ENCODE results near the gene HDAC5.
"Not testable (repeated sequence)": the region's sequence is repeated elsewhere in the genome, so short reads cannot be mapped to it uniquely, and the experiment has no call there.

Gene HDAC5

GRCh38 chr17:44074231-44074910 is 49.1 kb downstream of the HDAC5 start:
- no peak overlapping the region for H3K27ac ChIP-seq
- no peak for DNase-seq (ENCODE audit: low read depth, low spot score)

- DNase-seq (ENCODE audit: low read depth, low spot score): no peak
- peak overlapping the region; percentile 91 for H3K27ac ChIP-seq
These were observed 51.7 kb downstream of the HDAC5 start for GRCh38 chr17:44071772-44072171.

DNA sequence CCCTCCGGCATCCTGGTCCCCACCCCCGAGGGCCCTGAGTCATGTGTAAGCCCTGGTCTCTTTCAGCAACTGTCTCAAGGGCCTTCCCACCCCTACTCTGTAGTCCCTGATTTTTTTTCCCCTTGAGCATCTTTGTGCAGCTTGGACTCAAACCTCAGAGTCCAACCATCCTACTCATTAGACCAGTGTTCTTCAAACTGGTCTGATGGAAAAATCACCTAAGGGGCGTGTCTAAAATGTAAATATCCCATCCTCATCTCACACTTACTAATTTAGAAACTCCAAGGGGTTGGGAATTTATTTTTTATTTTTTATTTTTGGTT is 52.3 kb downstream of the HDAC5 start:
- peak overlapping the region; percentile 91 for H3K27ac ChIP-seq
- no peak for DNase-seq (ENCODE audit: low read depth, low spot score)

DNA sequence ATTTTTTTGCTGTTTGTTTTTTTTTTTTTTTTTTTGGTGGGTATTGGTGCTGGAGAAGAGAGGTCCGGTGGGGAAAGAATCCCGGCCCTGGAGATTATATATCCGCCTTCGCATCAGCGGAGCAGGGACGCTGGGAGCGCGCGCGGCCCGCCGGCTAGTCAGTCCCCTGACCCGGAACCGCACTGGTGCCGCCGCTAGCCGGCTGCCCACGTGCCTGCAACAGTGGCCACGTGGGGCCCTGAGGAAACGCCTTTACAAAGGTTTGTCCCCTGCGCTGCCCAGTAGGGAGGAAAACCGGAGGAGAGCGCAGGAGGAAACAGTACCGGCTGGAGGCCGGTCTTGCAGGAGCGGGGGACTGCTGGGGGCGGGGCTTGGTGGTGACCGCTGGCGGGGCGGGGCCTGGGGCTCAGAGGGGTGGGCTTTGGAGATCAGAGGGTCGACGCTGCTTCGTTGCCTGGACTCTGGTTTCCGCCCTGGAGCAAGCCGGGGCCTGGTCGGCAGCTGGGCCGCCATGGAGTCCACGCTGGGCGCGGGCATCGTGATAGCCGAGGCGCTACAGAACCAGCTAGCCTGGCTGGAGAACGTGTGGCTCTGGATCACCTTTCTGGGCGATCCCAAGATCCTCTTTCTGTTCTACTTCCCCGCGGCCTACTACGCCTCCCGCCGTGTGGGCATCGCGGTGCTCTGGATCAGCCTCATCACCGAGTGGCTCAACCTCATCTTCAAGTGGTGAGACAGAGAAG is 52.8 kb downstream of the HDAC5 start, which contains the start of gene G6PC3:
TSS of gene G6PC3 (plus strand) at position 281 of the 743 bp plus-strand sequence. CDS start at position 512, 231 bp downstream.
- peak within 1 kb of the TSS; percentile 91 for H3K27ac ChIP-seq
- peak; percentile 61 for DNase-seq (ENCODE audit: low read depth, low spot score)

DNA sequence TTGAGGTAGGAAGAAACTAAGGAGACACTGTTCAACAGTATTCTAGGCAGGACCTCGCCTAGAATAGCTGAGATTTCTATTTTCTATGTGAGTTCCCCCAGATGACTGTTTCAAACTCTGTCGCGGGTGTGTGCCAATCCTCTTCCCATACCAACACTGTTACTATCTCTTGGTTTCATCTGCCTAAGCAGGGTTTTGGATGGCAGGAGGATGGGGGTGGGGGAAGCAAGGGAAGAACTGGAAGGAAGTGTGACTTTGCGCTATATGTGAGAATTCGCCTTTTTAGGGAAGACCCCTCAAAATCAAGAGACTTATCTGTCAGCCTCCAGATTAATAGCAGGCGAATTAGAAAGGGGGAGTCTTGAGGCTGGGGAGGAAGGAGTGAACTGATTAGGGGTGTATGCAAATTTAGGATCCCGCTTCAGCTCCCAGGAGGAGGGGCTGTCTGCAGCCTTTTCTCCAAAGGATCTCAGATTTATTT is 53.4 kb downstream of the HDAC5 start:
- DNase-seq (ENCODE audit: low read depth, low spot score): no peak
- H3K27ac ChIP-seq: peak overlapping the region; percentile 91

- no peak for DNase-seq (ENCODE audit: low read depth, low spot score)
- no peak overlapping the region for H3K27ac ChIP-seq
These were observed 55.9 kb downstream of the HDAC5 start for GRCh38 chr17:44067545-44067940.

DNA sequence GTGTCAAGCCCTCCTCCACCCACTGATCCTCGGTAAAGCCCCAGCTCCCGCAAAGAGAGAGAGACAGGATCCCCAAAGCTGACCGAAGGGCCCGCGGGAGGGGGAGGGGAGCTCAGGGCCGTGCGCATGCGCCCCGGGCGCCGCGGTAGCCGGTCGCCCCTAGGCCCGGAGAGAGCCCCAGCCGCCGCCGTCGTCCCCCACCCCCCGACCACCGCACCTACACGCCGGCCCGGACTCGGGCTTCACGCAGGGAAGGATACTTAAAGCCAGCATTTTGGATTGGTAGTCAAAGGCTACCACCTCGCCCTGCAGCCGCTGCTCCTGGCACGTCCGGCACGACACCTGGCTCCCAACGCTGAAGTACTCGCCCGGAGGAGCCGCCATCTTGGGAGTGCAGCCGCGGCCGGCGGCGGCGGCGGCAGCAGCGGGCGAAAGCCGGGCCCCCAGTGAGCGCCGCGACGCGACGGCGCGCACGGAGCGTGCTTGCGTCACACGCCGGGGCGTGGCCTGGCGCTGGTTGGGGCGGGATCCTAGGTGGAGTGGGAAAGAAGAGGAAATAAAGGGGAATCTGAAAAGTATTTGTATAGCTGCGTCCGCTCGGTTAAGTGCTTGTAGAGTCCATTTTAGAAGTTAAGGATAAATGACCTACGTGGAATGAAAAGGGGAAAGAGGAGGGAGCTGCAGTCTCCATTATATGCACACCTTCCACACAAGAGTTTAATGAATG is 57.1 kb downstream of the HDAC5 start, which contains the start of gene LSM12:
TSS of gene LSM12 (minus strand) at position 468 of the 727 bp plus-strand sequence. CDS start at position 384, 84 bp downstream.
- H3K27ac ChIP-seq: peak within 1 kb of the TSS; percentile 93
- peak; percentile 33 for DNase-seq (ENCODE audit: low read depth, low spot score)

DNA sequence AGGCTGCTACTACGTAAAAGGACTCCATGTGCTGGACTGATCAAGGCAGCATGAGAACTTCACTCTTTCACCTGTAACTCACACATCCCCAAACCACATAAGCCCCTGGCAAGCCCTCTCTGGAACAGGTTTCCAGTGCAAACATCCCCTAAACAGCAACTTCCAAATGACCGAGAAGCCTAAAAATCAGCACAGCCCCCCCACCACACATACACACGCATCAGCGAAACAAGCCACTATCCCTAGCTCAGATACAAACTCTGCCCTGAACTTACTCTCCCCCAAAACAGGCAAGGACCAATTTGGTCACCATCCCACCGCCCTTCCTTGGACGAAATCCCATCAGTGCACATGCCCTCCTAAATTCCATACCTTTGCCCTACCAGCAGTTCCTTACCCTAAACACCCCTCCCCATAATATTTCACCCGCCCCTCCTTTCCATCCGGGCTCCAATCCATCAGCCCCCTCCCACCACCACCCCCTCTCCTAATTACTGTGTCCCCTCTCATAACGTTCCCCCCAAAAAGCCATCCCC is 57.7 kb downstream of the HDAC5 start:
- peak overlapping the region; percentile 93 for H3K27ac ChIP-seq
- no peak for DNase-seq (ENCODE audit: low read depth, low spot score)

- DNase-seq (ENCODE audit: low read depth, low spot score): no peak
- H3K27ac ChIP-seq: no peak overlapping the region
These were observed 59.5 kb downstream of the HDAC5 start for GRCh38 chr17:44063704-44064639.

DNA sequence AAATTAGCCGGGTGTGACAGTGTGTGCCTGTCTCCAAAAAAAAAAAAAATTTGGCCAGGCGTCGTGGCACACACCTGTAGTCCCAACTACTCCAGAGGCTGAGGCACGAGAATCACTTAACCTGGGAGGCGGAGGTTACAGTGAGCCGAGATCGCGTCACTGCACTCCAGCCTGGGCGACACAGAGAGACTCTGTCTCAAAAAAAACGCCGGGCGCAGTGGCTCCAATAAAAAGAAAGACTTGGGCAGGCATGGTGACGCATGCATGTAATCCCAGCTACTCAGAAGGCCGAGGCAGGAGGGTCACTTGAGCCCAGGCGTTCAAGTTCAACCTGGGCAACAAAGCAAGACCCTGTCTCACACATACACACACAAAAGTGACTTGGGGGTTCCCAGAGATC is 60.6 kb downstream of the HDAC5 start:
- no peak overlapping the region for H3K27ac ChIP-seq
- no peak for DNase-seq (ENCODE audit: low read depth, low spot score)

DNA sequence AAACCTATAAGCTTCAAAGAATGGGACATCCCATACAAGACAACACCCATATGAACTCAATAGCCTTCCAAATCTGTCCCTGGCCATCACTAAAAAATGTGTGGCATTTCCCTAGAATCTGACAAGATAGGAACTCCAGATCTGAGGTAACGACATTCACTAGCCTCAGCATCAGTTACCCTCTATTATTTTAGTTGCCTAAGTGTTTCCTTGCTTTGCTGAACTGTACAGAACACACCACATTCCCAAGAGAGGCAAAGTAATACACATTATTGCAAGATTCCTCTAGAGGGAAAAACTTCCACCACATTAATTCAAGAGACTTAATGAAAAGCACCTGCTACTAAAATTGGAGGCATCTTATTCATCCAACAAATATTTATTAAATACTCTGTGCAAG is 62.0 kb downstream of the HDAC5 start:
- H3K27ac ChIP-seq: no peak overlapping the region
- no peak for DNase-seq (ENCODE audit: low read depth, low spot score)

DNA sequence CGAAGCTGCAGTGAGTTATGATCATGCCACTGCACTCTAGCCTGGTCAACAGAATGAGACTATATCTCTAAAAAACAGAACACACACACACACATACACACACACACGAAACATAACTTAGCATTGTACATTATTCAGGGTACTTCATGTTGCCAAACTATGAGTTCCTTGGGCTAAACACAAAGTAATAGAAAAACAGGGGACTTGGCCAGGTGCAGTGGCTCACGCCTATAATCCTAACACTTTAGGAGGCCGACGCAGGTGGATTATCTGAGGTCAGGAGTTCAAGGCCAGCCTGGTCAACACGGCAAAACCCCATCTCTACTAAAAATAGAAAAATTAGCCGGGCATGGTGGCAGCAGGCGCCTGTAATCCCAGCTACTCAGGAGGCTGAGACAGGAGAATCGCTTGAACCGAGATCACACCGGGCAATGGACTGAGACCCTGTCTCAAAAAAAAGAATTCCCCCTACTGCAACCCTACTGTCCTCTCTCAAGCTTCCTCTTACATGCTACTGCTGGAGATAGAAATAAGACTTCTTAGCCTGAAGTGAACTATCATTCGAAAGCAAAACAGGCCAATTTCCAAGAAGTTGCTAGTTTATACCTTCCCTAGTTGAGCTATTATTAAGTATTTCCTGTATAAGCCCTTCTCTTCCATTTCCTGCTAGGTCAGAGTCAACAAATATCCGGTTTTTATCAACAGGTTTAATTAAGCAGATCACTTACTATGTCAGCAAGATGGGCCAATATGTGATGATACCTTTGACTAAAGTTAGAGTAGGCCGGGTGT is 64.1 kb downstream of the HDAC5 start:
- H3K27ac ChIP-seq: no peak overlapping the region

GRCh38 chr17:44053125-44053872 is 70.1 kb downstream of the HDAC5 start:
- DNase-seq (ENCODE audit: low read depth, low spot score): no peak
- H3K27ac ChIP-seq: no peak overlapping the region

More for the DNA sequence above, 64.1 kb downstream of the HDAC5 start:
- no peak for DNase-seq (ENCODE audit: low read depth, low spot score)

DNA sequence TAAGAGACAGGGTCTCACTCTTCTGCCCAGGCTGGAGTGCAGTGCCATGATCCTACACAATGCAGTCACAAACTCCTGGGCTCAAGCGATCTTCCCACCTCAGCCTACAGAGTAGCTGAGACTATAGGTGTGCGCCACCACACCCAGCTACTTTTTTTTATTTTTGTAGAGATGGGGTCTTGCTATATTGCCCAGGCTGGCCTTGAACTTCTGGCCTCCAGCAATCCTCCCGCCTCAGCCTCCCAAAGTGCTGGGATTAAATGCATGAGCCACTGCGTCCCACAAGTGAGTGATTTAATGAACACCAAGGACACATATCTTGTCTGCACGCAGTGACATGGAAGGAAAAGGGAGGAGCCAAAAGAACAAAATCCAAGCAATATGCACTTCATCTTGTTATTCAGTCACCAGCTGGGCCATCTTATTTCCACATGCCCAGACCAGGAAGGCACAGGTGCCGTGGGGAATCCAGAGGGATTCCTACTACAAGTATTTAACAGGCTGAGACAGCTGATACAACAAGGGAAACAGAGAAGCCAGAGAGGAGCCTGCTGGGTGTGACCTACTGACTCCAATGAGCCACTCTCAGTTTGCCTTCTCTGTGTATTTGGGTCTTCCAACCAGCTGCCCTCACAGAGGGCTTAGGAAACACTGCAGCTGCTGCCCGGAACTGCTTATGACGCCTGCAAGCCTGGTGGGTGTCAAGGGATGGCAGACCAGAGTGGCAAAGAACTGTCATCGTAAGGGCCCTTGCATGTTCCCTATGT is 74.0 kb downstream of the HDAC5 start:
- no peak overlapping the region for H3K27ac ChIP-seq

GRCh38 chr17:44046893-44047292 is 76.5 kb downstream of the HDAC5 start:
- not testable (repeated sequence) for DNase-seq (ENCODE audit: low read depth, low spot score); H3K27ac ChIP-seq

More for the DNA sequence above, 74.0 kb downstream of the HDAC5 start:
- DNase-seq (ENCODE audit: low read depth, low spot score): no peak

DNA sequence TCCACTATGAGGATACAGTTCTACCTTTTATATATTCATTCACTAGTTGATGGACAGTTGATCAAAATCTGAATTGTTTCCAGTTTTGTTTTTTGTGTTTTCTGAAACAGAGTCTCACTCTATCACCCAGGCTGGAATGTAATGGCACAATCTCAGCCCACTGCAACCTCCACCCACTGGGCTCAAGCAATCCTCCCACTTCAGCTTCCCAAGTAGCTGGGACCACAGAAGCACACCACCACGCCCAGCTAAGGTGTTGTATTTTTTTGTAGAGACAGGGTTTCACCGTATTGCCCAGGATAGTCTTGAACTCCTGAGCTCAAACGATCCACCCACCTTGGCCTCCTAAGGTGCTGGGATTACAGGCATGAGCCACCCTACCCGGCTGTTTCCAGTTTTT is 78.0 kb downstream of the HDAC5 start:
- no peak for DNase-seq (ENCODE audit: low read depth, low spot score)
- no peak overlapping the region for H3K27ac ChIP-seq

- DNase-seq (ENCODE audit: low read depth, low spot score): no peak
- peak overlapping the region; percentile 2 for H3K27ac ChIP-seq
These were observed 79.4 kb downstream of the HDAC5 start for GRCh38 chr17:44044071-44044470.
